Activated naive CD4-positive, alpha-beta T cell treated with anti-CD3 and anti-CD28 coated beads, Interleukin-2, amount 50 U/mL, for 24 hours (primary cell): ENCODE results near the gene PHF21A.

ENCODE experiments used
- H3K27ac Mint-ChIP-seq: one replicate; pipeline ENCODE4 v1.8.0; 2021; ENCODE audit warnings: mild to moderate bottlenecking, mixed read lengths
- H3K27me3 Mint-ChIP-seq: one replicate; pipeline ENCODE4 v1.8.0; 2021; ENCODE audit warnings: mixed read lengths
- H3K36me3 Mint-ChIP-seq: one replicate; pipeline ENCODE4 v1.8.0; 2021; ENCODE audit warnings: mixed read lengths
- H3K4me1 Mint-ChIP-seq: one replicate; pipeline ENCODE4 v1.8.0; 2021; ENCODE audit warnings: mixed read lengths
- H3K4me3 Mint-ChIP-seq: one replicate; pipeline ENCODE4 v1.8.0; 2021; ENCODE audit warnings: mild to moderate bottlenecking, mixed read lengths
- H3K9me3 Mint-ChIP-seq: one replicate; pipeline ENCODE4 v1.8.0; 2021; ENCODE audit warnings: mixed read lengths

PHF21A gene

DNA sequence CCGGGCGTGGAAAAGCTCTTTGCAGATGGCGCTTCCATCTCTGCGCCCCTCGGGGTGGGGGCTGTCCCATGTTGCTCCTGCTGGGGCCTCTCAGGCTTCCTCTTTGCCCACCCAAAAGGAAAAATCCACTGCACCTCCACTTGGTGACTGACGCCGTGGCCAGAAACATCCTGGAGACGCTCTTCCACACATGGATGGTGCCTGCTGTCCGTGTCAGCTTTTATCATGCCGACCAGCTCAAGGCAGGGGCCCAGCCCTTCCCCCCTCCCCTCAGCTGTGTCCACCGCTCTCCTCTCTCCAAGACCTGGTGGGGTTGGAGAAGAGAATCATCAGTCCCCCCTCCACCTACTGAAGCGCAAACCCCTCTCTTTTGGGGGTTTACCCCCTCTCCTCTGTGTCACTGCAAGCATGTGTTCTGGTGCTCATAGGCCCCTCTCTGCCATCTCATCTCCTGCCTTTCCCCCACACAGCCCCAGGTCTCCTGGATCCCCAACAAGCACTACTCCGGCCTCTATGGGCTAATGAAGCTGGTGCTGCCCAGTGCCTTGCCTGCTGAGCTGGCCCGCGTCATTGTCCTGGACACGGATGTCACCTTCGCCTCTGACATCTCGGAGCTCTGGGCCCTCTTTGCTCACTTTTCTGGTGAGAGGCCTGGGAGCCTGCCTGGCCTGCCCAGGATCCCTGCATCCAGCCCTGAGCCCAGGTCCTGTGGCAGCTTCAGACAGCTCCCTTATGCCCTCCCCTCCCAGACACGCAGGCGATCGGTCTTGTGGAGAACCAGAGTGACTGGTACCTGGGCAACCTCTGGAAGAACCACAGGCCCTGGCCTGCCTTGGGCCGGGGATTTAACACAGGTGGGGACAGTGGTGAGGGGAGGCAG lies 197.0 kb downstream of the PHF21A start:
- Mint-ChIP-seq H3K4me1 (peaks cover 24% of the 10 kb centered on the region), H3K27me3 (peaks cover 11% of the 10 kb centered on the region), H3K27ac (peak overlapping the region; percentile 95), H3K9me3 (no peaks in the 10 kb centered on the region), H3K4me3 (peak overlapping the region; percentile 74), H3K36me3 (no peaks in the 10 kb centered on the region)

DNA sequence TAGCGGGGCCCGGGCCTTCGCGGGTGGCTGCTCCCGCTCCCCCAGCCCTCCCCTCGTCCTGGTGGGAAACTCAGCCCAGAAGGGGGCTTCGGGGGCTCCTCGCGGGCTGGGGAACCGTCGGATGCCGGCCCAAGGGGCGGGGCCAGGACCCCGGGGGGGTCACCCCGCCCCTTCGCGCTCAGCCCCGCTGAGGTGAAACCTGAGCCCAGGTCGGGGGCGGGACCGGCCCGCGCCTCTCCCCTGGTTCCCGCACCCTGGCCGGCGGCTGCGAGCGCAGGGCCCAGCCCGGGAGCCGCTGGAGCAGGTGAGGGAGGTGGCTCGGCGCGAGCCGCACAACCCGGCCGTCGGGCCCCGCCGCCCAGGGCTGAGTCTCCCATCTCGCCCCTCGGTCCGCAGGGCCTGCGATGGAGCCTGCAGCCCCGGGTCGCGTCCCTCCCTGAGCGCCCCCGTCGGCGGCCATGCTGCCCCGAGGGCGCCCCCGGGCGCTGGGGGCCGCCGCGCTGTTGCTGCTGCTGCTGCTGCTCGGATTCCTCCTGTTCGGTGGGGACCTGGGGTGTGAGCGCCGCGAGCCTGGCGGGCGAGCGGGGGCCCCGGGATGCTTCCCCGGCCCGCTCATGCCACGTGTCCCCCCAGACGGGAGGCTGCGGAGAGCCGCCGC lies 198.7 kb downstream of the PHF21A start, which contains the start of gene LARGE2:
Gene LARGE2, plus strand, starts transcription at position 232 of the 658 bp plus-strand sequence. Its CDS starts 227 bp downstream, at position 459.
- Mint-ChIP-seq H3K27ac (peak within 1 kb of the TSS; percentile 72), H3K27me3 (peaks cover 11% of the 10 kb centered on the region), H3K9me3 (no peaks in the 10 kb centered on the region), H3K4me1 (peaks cover 38% of the 10 kb centered on the region), H3K36me3 (peaks cover 1% of the 10 kb centered on the region), H3K4me3 (peak within 1 kb of the TSS; percentile 76)

DNA sequence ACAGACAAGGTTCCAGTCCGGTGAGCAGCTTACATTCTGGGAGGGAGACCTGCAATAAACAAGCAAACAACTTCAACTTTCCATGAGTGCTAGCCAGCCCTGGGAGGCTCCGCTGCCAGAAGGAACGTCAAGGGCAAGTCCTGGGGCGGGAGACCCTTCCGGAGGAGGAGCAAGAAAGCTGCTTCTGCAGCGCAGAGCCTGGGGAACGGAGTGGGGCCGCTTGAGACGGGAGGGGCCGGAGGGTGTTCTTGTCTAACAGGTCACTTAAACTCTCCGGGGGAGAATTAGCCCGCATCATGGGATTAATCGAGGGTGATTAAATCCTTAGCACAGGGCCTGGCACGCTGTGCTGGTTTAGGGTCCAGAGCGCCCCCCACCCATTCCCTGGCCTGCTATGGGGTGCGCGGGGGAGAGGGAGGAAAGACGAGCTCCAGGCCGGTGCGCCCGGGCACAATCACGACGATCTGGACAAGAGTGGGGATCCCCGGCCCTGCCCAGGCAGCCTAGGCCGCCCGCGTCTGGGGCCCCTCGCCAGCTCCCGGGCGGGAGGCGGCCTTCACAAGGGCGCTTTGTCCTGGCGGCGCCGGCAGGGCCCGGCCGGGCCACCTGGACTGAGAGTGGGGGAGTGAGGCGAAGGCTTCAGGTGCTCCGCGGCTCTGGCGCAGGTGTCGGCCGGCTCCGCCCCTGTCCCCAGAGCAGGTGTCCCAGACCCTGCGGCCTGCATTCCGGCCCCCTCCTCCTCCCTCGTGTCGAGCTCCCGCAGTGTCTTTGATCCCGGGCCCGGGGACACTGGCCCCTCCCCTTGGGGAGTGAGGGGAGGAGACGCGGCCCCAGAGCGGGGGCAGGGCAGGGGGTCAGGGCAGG lies 199.5 kb downstream of the PHF21A start:
- Mint-ChIP-seq H3K9me3 (no peaks in the 10 kb centered on the region), H3K27ac (peak overlapping the region; percentile 23), H3K4me3 (peak overlapping the region; percentile 74), H3K4me1 (peaks cover 42% of the 10 kb centered on the region), H3K36me3 (peaks cover 1% of the 10 kb centered on the region), H3K27me3 (peaks cover 11% of the 10 kb centered on the region)

DNA sequence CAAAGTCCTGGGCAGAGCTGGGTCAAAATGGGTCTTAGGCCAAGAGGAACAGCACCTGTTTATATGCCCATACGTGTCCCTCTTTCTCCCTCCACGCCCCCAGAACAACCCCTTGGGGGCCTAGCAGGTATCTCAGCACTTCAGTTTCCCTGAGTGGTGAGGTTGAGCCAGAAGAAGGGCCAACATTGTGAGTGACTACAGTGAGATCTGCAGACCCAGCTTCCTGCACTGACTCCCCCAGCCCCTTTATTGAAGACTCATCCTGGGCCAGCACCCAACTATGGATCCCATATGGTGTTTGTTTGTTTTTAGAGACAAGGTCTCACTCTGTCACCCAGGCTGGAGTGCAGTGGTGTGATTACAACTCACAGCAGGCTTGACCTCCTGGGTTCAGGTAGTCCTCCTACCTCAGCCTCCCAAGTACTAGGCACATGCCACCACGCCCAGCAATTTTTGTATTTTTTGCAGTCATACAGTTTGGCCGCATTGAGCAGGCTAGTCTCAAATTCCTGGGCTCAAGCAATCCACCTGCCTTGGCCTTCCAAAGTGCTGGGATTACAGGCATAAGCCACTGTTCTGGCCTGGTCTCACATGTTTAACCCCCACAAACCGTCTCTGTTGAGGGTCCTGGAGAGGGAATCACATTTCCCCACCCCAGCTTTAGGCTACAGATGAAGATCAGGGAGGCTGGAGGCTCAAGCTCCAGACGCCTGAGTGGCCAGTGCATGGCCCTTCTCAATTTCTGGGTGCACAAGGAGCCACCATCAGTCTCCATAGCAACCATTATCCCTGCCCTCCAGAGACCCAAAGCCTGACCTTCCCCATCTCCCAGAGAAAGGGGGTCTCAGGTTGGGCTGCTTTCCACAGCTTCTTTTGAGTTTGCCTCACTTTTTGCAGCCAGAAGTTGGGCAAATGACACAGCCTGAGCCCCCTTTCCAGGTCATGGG lies 200.4 kb downstream of the PHF21A start:
- H3K27ac Mint-ChIP-seq = no peak overlapping the region
- H3K27me3 Mint-ChIP-seq = peaks cover 11% of the 10 kb centered on the region
- H3K4me1 Mint-ChIP-seq = peaks cover 51% of the 10 kb centered on the region
- H3K9me3 Mint-ChIP-seq = no peaks in the 10 kb centered on the region
- peaks cover 1% of the 10 kb centered on the region for H3K36me3 Mint-ChIP-seq
- peak overlapping the region; percentile 74 for H3K4me3 Mint-ChIP-seq

DNA sequence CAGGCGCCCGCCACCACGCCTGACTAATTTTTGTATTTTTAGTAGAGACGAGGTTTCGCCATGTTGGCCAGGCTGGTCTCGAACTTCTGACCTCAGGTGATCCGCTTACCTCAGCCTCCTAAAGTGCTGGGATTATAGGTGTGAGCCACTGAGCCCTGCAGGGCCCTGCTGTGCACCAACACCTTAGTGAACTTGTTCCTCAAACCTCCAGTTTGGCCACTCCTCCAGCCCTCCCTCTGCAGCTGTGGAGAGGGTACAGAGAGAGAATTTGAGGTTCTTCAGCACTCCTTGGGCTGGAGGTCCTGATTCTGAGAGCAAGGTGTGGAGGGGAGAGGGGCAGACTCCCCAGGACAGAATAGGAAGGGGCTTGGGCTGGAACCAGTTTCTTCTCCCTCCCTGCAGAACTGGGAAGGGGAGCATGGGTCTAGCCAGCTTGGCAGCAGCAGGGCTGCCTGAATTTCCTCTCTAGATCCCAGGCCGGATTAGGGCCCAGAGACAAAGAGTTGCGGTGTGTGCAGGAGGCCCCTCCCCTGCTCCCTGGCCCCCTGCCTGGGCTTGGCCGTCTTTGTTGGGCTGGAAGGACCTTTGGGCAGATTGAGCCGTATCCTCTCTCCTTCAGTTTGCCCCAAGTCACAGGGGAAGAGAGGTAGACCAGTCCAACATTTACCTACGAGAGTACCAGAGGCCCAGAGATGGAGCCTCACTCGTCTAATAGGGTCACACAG lies 201.3 kb downstream of the PHF21A start:
- Mint-ChIP-seq H3K4me1 (peaks cover 58% of the 10 kb centered on the region), H3K9me3 (no peaks in the 10 kb centered on the region), H3K36me3 (peaks cover 1% of the 10 kb centered on the region), H3K4me3 (no peak overlapping the region), H3K27me3 (peaks cover 11% of the 10 kb centered on the region), H3K27ac (no peak overlapping the region)

DNA sequence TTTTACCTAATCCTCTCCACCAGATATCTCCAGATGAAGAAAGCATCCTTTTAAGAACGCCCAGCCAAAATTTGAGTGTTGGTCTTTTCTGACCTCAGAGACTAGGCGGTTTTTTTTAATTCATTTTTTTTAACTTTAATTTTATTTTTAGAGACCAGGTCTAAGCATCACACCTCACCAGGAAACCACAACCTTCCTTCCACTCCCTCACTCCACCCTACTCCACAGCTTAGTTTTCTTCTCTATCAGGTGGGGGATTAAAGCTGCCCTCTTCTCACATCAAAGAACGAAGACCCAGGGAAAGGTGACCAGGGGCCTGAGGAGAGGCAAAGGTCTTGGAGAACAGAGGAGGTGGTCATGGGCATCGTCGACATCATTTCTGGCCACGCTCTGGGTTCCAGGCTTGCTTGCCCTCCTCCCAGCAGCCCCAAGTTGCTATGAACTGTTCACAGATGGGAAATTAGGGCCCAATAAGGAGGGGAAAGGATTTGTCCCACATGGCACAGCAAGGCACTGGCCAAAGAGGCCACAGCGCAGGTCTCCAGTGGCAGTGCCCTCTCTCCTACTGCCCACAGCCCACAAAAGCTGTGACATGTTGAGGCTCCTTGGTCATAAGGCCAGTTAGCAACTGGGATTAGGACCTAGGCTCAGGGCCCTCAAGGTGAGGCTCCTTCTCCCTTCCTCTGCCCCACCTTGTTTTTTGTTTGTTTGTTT lies 202.1 kb downstream of the PHF21A start:
- peaks cover 54% of the 10 kb centered on the region for H3K4me1 Mint-ChIP-seq
- peak overlapping the region; percentile 90 for H3K27ac Mint-ChIP-seq
- H3K27me3 Mint-ChIP-seq = peaks cover 8% of the 10 kb centered on the region
- H3K36me3 Mint-ChIP-seq = peaks cover 1% of the 10 kb centered on the region
- no peaks in the 10 kb centered on the region for H3K9me3 Mint-ChIP-seq
- H3K4me3 Mint-ChIP-seq = peak overlapping the region; percentile 98

DNA sequence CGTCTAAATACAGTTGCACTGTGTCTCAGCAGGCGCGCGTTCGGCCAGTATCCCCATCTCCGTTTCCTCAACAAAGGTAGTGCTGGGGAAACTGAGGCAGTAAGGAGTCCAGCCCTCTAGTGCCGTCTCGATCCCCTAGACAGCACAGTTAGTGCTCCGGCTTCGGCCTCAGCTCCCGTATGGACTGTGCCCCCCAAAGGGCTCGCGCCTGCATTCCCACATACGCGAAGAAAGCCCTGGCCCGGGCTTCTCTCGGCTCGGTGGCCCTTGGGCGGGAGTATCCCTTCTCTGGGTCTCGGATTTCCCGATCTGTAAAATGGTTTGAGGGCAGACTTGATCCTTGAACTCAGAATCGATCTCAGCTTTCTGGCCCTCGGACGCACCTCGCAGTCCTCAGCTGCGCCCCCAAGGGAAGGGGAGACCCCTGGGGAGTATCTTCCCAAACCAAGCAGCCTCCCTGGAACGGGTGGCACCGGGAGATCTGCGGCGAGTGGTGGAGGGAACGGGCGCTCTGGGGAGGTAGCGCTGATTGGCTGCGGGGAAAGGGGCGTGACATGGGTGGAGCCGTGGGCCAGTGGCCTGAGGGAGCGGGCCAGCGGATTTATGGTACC lies 202.8 kb downstream of the PHF21A start:
- H3K27ac Mint-ChIP-seq = peak overlapping the region; percentile 99
- H3K9me3 Mint-ChIP-seq = no peaks in the 10 kb centered on the region
- H3K4me3 Mint-ChIP-seq = peak overlapping the region; percentile 98
- peaks cover 5% of the 10 kb centered on the region for H3K27me3 Mint-ChIP-seq
- H3K36me3 Mint-ChIP-seq = peaks cover 1% of the 10 kb centered on the region
- H3K4me1 Mint-ChIP-seq = peaks cover 53% of the 10 kb centered on the region

DNA sequence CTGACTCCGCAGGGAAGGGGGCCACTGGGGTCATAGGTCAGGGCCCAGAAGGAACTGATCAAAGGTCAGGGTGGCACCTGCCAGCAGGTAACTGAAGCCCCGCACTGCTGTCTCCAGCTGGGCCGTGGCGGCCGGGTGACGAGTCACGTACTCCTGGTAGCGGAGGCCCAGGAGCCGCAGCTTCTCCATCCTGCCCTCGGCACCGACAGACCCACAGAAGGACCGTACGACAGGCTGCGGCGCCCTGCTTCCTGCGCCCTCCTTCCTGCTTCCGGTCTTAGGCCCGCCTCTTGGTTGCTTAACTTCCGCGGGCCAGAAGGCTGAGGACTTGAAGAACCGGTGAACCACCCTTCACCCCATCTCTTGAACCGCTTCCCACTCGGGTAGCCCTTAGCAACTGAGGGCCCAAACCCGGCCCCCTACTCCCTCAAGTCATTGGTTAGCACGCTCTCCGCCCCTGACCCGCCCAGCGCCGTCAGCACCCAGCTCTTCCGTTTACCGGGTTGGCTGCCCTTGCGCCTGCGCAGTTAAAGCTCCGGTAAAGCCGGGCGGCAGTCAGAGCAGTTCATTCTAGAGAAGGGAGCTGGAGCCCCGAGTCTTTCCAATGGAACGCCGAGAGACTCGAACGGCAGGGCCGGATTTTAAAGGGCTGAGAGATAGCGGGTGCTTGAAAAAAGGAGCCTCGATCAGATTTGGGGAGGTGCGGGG lies 203.5 kb downstream of the PHF21A start, which contains the start of gene PEX16:
Gene PEX16, minus strand, starts transcription at position 255 of the 708 bp plus-strand sequence. Its CDS starts 66 bp downstream, at position 189.
- Mint-ChIP-seq H3K9me3 (no peaks in the 10 kb centered on the region), H3K36me3 (peaks cover 1% of the 10 kb centered on the region), H3K27me3 (peaks cover 3% of the 10 kb centered on the region), H3K4me3 (peak within 1 kb of the TSS; percentile 98), H3K27ac (peak within 1 kb of the TSS; percentile 99), H3K4me1 (peaks cover 49% of the 10 kb centered on the region)

DNA sequence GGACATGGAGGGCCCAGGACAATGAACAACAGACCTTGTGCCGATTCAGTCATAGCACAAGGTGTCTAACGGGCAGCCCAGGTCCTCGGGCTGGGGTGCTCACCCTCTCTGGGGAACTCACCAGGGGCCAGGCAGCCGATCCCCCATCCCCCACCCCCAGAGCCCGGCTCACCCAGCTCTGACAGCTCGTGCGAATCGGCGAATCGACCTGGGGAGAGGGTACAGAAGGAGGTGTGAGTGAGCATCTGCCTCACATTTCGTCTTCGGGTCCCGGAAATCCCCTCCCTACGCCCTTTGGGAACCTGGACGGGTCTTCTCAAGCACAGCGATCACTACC lies 204.0 kb downstream of the PHF21A start:
- H3K36me3 Mint-ChIP-seq = peaks cover 1% of the 10 kb centered on the region
- H3K4me1 Mint-ChIP-seq = peaks cover 49% of the 10 kb centered on the region
- H3K27me3 Mint-ChIP-seq = peaks cover 3% of the 10 kb centered on the region
- H3K4me3 Mint-ChIP-seq = peak overlapping the region; percentile 98
- no peaks in the 10 kb centered on the region for H3K9me3 Mint-ChIP-seq
- H3K27ac Mint-ChIP-seq = peak overlapping the region; percentile 99

DNA sequence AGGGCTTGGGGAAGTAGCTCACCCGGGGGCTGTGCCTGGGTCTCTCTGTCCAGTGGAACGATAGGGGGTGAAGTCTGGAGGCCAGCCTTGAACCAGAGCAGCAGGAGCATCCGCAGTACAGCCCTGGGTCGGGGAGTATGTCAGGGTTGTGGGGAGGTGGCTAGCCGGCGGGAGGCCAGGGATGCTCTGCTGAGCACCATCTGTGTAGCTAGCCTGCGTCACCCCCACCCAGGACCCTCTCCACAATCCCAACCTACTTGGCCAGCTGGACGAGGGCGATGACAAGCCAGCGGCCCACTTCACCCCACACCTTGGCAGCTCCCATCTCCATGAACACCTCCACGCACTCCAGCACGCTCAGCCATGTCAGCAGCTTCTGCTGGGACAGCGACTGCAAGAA lies 205.8 kb downstream of the PHF21A start:
- no peaks in the 10 kb centered on the region for H3K9me3 Mint-ChIP-seq
- H3K27me3 Mint-ChIP-seq = no peaks in the 10 kb centered on the region
- no peak overlapping the region for H3K27ac Mint-ChIP-seq
- H3K36me3 Mint-ChIP-seq = peaks cover 1% of the 10 kb centered on the region
- peaks cover 44% of the 10 kb centered on the region for H3K4me1 Mint-ChIP-seq
- peak overlapping the region; percentile 11 for H3K4me3 Mint-ChIP-seq

DNA sequence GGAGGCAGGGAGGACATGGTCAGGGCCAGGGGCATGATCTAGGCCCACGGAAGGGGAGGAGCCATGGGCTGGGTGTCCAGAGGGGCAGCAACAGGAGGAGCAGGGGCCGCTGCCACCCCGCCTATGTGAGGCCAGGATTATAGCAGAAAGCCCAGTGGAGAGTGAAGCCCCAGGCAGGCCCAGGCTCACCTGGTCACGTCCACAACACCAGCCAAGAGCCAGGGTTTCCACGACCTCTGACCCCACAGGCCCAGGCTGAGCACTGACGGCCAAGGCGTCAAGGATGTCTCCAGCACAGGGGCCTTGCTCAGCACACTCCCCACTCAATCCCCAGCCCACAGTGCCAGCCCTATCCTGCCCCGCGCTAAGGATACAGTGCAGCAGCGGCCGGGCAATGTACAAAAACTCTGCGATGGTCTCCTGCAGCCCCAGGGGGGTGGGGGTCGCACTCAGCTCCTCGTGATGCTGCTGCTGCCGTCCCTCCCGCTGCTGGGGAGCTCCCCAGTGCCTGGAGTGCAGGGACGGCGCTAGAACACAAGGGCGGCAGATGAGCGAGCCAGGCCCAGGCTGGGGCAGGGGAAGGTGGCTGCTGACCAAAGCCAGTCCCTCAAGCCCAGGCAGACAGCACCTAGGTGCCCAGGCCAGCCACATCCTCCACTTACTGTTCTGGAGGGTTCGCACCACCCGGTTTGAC lies 207.2 kb downstream of the PHF21A start:
- Mint-ChIP-seq H3K27ac (no peak overlapping the region), H3K27me3 (no peaks in the 10 kb centered on the region), H3K4me3 (no peak overlapping the region), H3K4me1 (peaks cover 32% of the 10 kb centered on the region), H3K9me3 (no peaks in the 10 kb centered on the region), H3K36me3 (peaks cover 1% of the 10 kb centered on the region)

DNA sequence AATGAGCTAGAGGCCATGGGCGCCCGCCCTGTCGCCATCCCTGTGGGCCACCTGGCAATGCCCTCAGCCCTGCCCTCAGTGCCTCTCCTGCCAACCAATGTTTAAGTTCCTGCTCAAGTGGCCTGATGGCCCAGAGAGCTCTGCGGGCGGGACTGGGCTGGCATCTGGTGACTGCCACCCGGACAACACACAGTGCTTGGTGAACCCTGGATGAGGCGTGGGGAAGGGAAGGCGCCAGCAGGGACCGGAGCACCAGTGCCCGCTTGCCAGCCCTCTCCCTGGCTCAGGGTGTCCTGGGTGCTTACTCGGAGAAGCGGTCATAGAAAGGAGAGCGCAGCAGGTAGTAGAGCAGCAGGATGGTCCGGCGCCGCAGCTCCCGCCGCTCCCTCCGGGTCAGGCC lies 207.7 kb downstream of the PHF21A start:
- H3K4me3 Mint-ChIP-seq = no peak overlapping the region
- peaks cover 27% of the 10 kb centered on the region for H3K4me1 Mint-ChIP-seq
- H3K9me3 Mint-ChIP-seq = no peaks in the 10 kb centered on the region
- peaks cover 1% of the 10 kb centered on the region for H3K36me3 Mint-ChIP-seq
- H3K27ac Mint-ChIP-seq = no peak overlapping the region
- no peaks in the 10 kb centered on the region for H3K27me3 Mint-ChIP-seq
